WTC11 (cell line): Measurements from ENCODE around the gene OR56A3.

Source experiments
- CTCF ChIP-seq: fragments of 200-600 bp; IDR thresholded peaks from 2 replicates; pipeline ENCODE4 v1.8.0; 2022; ENCODE audit warnings: antibody characterized with exemption
- NFYB ChIP-seq: sonication (generic); formaldehyde crosslinking; conservative IDR thresholded peaks from 2 replicates; pipeline ENCODE4 v1.8.0; 2022; ENCODE audit warnings: low read depth, missing genetic modification reagents
- RELA ChIP-seq: sonication (generic); formaldehyde crosslinking; IDR thresholded peaks from 2 replicates; pipeline ENCODE4 v1.8.1; 2022; ENCODE audit warnings: missing genetic modification reagents, mild to moderate bottlenecking, borderline replicate concordance
- RORB ChIP-seq: fragments of 250-450 bp; sonication (Bioruptor Pico); IDR thresholded peaks from 2 replicates; pipeline ENCODE4 v1.9.0; 2021; ENCODE audit warnings: mild to moderate bottlenecking
- USF2 ChIP-seq: sonication (generic); formaldehyde crosslinking; IDR thresholded peaks from 2 replicates; pipeline ENCODE4 v1.8.1; 2023; ENCODE audit warnings: mild to moderate bottlenecking, missing genetic modification reagents, moderate library complexity
- ZBTB43 ChIP-seq: sonication (generic); formaldehyde crosslinking; IDR thresholded peaks from 2 replicates; pipeline ENCODE4 v1.8.1; 2023; ENCODE audit warnings: mild to moderate bottlenecking, missing genetic modification reagents
- ZNF138 ChIP-seq: sonication (generic); formaldehyde crosslinking; conservative IDR thresholded peaks from 2 replicates; pipeline ENCODE4 v1.8.1; 2022; ENCODE audit warnings: mild to moderate bottlenecking, moderate library complexity, missing genetic modification reagents
- TF ChIP-seq, protein P1 (sequence below): sonication (generic); formaldehyde crosslinking; IDR thresholded peaks from 2 replicates; pipeline ENCODE4 v1.8.1; 2022; ENCODE audit warnings: low read depth, missing genetic modification reagents, borderline replicate concordance
- TF ChIP-seq, protein P2 (sequence below): sonication (generic); formaldehyde crosslinking; IDR thresholded peaks from 2 replicates; pipeline ENCODE4 v1.8.1; 2023; ENCODE audit warnings: mild to moderate bottlenecking, missing genetic modification reagents

DNA sequence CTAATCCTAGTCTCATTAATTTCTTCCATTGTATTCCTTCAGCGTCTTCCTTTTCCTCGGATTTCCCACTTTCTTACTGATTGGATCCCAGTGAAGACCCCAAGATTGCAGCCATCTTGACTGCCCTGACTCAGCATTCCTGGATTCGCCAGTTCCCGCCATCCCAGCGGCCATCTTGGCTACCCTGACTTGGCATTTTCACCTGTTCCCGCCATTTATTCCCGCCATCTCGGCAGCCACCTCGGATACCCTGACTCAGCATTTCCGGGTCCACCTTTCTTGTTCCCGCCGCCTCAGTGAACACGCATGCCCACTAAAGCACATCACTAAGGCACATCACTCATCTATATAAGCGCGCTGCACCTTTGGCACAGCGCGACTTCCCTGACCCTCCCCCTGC is 13.8 kb upstream of the OR56A3 start:
- TF ChIP-seq CTCF, result no peak
- TF ChIP-seq NFYB, result no peak
- no peak for TF ChIP-seq ZBTB43 (CRISPR knock-in tag)
- TF ChIP-seq USF2 (CRISPR knock-in tag), result no peak
- TF ChIP-seq, protein P1, sequence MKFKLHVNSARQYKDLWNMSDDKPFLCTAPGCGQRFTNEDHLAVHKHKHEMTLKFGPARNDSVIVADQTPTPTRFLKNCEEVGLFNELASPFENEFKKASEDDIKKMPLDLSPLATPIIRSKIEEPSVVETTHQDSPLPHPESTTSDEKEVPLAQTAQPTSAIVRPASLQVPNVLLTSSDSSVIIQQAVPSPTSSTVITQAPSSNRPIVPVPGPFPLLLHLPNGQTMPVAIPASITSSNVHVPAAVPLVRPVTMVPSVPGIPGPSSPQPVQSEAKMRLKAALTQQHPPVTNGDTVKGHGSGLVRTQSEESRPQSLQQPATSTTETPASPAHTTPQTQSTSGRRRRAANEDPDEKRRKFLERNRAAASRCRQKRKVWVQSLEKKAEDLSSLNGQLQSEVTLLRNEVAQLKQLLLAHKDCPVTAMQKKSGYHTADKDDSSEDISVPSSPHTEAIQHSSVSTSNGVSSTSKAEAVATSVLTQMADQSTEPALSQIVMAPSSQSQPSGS (CRISPR knock-in tag), result no peak
- TF ChIP-seq, protein P2, sequence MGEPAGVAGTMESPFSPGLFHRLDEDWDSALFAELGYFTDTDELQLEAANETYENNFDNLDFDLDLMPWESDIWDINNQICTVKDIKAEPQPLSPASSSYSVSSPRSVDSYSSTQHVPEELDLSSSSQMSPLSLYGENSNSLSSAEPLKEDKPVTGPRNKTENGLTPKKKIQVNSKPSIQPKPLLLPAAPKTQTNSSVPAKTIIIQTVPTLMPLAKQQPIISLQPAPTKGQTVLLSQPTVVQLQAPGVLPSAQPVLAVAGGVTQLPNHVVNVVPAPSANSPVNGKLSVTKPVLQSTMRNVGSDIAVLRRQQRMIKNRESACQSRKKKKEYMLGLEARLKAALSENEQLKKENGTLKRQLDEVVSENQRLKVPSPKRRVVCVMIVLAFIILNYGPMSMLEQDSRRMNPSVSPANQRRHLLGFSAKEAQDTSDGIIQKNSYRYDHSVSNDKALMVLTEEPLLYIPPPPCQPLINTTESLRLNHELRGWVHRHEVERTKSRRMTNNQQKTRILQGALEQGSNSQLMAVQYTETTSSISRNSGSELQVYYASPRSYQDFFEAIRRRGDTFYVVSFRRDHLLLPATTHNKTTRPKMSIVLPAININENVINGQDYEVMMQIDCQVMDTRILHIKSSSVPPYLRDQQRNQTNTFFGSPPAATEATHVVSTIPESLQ (CRISPR knock-in tag), result no peak
- TF ChIP-seq ZNF138 (CRISPR knock-in tag), result no peak
- TF ChIP-seq RELA (CRISPR knock-in tag), result no peak
- no peak for TF ChIP-seq RORB
